GM19468 (cell line): ENCODE results near the gene PERP.
"Not testable (repeated sequence)": the region's sequence is repeated elsewhere in the genome, so short reads cannot be mapped to it uniquely, and the experiment has no call there.

ENCODE experiments used
- ATAC-seq: cut with Tn5 transposase; IDR thresholded peaks from one replicate; pipeline ENCODE4 v1.9.1; 2021; ENCODE audit warnings: mild to moderate bottlenecking, moderate library complexity, moderate number of reproducible peaks; ENCODE audit not compliant: unreplicated experiment; ENCODE audit errors: extremely low read depth

The PERP gene

GRCh38 chr6:138107078-138107751 lies at the start of gene PERP:
TSS of gene PERP (minus strand) at chr6:138107419. CDS start at chr6:138107340, 79 bp downstream.
- no peak for ATAC-seq

DNA sequence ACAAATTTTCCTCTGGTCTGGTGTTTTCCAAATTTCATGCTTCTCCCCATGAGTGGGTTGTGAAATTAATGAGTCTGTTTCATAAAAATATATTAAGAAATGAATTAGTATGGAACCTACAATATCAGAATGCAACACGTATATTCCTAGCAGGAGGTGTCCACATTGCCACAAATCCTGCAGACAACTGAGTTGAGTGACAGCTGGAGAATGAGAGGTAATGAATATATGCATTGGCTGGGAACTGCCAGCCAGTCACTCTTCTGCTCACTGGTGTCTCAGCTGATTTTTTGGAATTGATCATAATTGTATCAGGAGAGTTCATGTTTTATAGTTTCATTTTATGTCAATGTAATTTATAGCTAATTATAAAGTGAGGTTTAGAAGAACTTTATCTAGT lies 48.2 kb upstream of the PERP start:
- no peak for ATAC-seq

GRCh38 chr6:138146544-138146943 lies 39.3 kb upstream of the PERP start:
- ATAC-seq, result no peak

DNA sequence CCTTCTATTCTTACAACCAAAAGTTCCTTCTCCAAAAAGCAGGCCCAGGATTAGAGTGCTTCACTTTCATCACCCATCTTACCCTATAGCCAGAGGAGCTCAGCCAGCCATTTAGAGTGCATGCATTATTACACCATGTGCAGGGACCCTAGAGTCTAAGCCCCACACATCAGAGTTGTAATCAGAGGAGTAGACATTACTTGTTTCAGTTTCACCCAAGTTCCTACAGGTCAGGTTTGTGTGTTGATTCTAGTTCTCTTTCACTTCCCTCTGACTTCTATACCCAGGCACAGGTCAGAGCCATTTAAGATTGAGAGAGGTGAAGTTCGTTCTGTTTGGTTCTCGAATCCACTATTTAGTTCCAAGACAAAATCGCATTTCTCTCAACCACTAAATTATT lies 38.2 kb upstream of the PERP start:
- no peak for ATAC-seq

DNA sequence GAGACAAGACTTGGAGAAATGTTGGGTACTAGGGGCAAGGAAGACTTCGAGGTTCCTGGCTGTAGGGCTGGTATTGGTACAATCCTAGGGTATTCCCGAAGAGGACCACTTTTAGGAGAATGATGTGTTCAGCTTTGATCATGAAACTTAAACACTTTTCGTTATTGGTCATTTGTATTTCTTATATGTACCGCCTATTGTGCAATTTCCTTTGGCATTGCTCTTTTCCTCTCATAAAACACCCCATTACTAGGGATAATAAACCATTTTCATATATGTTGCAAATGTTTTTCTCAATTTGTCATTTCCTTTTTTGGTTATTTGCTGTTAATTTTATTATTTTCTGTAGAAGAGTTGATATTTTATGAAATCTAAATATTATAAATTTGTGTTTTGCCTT lies 35.6 kb upstream of the PERP start:
- ATAC-seq, result no peak

- ATAC-seq, result no peak
Measured at GRCh38 chr6:138129190-138129589, 22.0 kb upstream of the PERP start.

- no peak for ATAC-seq
Measured at GRCh38 chr6:138128096-138128495, 20.9 kb upstream of the PERP start.

DNA sequence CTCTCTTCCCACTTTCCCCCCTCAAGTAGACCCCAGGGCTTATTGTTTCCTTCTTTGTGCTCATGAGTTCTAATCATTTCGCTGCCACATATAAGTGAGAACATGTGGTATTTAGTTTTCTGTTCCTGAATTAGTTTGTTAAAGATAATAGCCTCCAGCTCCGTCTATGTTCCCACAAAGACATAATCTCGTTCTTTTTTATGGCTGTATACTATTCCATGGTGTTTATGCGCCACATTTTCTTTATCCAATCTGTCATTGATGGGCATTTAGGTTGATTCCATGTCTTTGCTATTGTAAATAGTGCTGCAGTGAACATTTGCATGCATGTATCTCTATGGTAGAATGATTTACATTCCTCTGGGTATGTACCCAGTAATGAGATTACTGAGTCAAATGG lies 16.9 kb upstream of the PERP start:
- ATAC-seq, result no peak

DNA sequence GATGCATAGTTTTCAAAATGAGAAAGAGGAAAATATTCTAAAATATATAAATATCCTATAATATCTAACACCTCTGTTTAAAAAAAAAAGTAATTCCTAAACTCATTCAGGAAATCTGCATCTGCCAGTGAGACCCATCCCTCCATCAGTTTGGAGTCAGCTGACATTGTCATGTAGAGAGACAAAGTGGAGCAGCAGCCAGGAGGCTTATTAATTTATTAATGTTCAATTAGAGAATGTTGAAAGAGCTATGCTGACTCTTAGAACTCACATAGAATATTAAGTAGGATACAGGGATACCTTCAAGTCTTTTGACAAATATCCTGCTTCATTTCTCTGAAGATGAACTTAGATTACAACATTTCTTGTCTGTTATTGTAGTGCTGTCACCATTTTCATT lies 12.8 kb upstream of the PERP start:
- ATAC-seq, result no peak

GRCh38 chr6:138119229-138119628 lies 12.0 kb upstream of the PERP start:
- not testable (repeated sequence) for ATAC-seq

- no peak for ATAC-seq
Measured at GRCh38 chr6:138117376-138117914, 10.2 kb upstream of the PERP start.

DNA sequence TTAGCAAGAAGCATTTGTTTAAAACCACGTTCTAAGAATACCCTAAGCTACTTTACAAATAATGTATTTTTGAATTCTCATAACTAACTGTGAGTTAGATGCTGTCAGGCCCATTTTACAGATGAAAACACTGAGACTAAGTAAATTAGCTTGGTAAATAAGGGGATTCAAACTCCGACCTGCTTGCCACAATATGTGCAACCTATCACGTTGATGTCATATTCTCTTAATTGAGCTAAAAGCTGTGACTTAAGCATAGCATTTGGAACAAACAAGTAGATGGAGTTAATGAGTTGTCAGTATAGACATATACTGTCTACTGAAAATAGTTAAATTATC lies 9.4 kb upstream of the PERP start:
- no peak for ATAC-seq

DNA sequence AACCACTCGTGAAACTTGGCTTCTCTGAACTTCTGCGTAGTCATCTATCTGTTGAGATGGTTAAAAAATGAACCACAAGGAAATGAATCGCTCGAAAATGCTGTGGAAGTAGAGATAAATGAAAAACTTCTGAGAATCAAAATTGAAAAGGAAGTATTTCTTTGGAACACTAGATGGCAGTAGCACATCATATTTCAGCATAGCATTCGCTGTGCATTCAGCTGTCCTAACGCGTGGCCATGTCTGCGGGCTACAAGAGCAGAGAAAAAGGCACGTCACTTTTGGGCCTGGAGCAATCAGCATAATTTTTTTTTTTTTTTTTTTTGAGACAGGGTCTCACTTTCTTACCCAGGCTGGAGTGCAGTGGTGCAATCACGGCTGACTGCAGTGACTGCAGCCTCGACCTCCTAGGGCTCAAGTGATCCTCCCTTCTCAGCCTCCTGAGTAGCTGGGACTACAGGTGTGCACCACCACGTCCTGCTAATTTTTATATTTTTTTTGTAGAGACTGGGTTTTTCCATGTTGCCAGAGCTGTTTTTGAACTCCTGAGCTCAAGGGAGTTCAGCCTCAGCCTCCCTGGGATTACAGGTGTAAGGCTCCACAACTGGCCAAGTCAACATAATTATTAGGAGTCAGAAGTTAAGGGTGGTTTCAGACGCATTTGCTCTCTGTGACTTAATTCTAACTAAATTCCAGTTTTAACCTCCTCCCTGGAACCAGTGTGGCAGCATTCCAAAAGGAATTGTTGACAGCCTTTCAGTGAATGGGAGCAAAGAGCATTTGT lies 8.8 kb upstream of the PERP start:
- ATAC-seq, result no peak

DNA sequence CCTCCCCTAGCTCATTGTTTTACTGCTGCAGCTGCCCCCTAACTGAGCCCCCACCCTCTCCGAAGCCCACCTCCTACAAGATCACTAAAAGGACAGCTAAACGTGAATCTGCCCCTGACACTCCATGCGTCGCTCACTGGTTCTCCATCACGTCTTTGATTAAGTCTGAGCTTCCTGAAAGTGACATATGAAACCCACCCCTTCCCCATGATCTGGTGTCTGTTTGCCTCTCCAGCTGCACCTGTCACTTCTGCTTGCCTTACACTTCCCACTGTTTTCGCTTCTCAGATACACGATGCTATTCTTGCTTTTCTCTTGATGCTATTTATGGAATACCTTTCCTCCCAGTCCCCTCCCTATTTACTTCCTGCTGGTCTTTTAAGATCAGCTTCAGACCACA lies 8.0 kb upstream of the PERP start:
- no peak for ATAC-seq

- no peak for ATAC-seq
Measured at GRCh38 chr6:138113588-138114210, 6.5 kb upstream of the PERP start.

GRCh38 chr6:138110229-138110628 lies 3.0 kb upstream of the PERP start:
- ATAC-seq, result no peak

- peak; percentile 42 for ATAC-seq
Measured at GRCh38 chr6:138109042-138109997, 2.1 kb upstream of the PERP start.

GRCh38 chr6:138107752-138108592 lies 753 bp upstream of the PERP start:
- no peak for ATAC-seq

DNA sequence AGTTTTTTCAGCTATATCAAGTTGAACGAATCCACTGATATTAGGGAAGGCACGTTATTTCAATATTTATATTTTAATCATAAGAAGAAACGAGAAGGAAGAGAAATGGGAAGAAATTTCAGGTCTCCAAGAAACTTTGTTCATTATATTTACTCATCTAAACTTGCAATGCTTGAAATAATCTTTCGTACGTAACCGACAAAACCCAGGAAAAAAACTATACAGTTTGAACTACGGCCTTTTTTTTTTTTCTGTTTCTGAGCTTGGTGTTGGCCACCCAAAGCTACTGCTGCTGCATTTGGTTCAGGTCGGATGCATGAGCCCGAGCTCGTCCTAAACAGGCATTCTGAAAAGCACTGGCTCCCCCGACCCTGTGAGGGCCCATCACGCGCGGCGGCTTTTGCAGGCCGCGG lies 548 bp downstream of the PERP start:
- no peak for ATAC-seq
